Measurements from ENCODE around the gene KCNH6. TPM values are rescaled to one million over a fixed set of nuclear protein-coding genes. Genes with fewer than 3 reads are reported as not detected.

KCNH6 gene
- total RNA-seq, 1 donor from 2014 or later: not detected

DNA sequence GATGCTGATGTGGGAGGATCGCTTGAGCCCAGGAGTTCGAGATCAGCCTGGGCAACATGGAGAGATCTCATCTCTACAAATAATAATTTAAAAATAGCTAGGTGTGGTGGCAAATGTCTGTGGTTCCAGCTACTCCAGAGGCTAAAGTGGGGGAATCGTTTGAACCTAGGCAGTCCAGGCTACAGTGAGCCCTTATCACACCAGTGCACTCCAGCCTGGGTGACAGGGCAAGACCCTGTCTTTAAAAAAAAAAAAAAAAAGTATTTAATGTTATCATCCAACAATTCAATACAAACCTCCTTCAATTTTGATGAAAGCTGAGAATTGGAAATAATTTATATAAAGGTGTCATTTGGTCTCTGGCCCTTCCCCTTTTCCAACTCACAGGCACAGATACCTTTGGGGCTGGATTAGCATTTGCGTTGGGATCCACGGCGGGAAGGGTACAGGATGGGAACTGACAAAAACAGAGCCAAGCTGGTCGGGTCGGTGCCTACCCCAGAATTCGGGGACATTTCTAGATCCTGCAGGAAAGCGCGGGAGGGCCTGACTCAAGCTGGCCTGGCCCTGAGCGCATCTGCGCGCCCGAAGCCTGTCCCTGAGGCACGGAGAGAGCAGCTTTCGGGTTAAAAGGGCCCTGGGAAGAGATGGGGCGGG lies 26.3 kb downstream of the KCNH6 start:
- peak overlapping the region; percentile 97 for H3K27ac Mint-ChIP-seq (ENCODE audit: unreplicated experiment)
- no peaks in the 10 kb centered on the region for H3K27me3 Mint-ChIP-seq (ENCODE audit: unreplicated experiment)
- TF ChIP-seq, protein P1, sequence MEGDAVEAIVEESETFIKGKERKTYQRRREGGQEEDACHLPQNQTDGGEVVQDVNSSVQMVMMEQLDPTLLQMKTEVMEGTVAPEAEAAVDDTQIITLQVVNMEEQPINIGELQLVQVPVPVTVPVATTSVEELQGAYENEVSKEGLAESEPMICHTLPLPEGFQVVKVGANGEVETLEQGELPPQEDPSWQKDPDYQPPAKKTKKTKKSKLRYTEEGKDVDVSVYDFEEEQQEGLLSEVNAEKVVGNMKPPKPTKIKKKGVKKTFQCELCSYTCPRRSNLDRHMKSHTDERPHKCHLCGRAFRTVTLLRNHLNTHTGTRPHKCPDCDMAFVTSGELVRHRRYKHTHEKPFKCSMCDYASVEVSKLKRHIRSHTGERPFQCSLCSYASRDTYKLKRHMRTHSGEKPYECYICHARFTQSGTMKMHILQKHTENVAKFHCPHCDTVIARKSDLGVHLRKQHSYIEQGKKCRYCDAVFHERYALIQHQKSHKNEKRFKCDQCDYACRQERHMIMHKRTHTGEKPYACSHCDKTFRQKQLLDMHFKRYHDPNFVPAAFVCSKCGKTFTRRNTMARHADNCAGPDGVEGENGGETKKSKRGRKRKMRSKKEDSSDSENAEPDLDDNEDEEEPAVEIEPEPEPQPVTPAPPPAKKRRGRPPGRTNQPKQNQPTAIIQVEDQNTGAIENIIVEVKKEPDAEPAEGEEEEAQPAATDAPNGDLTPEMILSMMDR (IDR thresholded peaks at IDR 0.05): no peak
- peak overlapping the region; percentile 95 for H3K4me3 Mint-ChIP-seq (ENCODE audit: unreplicated experiment)
- H3K36me3 Mint-ChIP-seq (ENCODE audit: unreplicated experiment): no peaks in the 10 kb centered on the region
- no peak for DNase-seq (ENCODE audit: extremely low spot score, unreplicated experiment)
- no peaks in the 10 kb centered on the region for H3K9me3 Mint-ChIP-seq (ENCODE audit: unreplicated experiment)
- peaks cover 27% of the 10 kb centered on the region for H3K4me1 Mint-ChIP-seq (ENCODE audit: unreplicated experiment)

DNA sequence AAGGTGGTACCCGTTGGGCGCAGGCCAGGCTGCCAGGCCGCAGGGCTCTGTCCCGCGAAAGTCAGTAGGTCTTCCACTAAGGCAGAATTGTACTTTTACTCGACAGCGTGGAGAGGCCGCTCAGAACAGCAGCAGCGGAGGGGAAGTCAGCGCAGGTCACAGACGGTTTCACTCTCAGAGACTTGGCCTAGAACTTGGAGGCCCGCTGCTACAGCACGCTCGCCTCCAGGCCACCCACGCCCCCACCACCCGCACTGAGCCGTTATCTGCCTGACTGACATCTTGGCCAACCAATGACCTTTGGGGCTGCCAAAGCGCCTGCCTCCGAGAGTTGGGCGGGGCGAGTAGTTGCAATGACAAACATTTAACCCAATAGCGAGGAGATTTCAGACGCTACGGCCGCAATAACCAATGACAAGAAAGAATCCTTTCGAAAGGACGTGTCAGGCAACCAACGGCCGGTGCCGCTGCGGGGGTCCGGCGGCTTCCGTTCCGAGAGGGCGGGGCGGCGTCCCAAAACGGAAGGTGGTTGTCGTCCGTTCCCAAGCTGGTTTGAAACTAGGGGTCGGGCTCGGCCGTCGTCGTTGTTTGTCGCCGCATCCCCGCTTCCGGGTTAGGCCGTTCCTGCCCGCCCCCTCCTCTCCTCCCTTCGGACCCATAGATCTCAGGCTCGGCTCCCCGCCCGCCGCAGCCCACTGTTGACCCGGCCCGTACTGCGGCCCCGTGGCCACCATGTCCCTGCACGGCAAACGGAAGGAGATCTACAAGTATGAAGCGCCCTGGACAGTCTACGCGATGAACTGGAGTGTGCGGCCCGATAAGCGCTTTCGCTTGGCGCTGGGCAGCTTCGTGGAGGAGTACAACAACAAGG lies 27.0 kb downstream of the KCNH6 start, which contains the start of gene DCAF7:
DCAF7 (plus strand) TSS at position 532 of the 871 bp plus-strand sequence; CDS start at position 733, 201 bp downstream.
- peak within 1 kb of the TSS; percentile 95 for H3K4me3 Mint-ChIP-seq (ENCODE audit: unreplicated experiment)
- H3K36me3 Mint-ChIP-seq (ENCODE audit: unreplicated experiment): peaks cover 3% of the 10 kb centered on the region
- TF ChIP-seq, protein P1 (IDR thresholded peaks at IDR 0.05): no peak
- H3K27ac Mint-ChIP-seq (ENCODE audit: unreplicated experiment): peak within 1 kb of the TSS; percentile 97
- H3K9me3 Mint-ChIP-seq (ENCODE audit: unreplicated experiment): no peaks in the 10 kb centered on the region
- H3K27me3 Mint-ChIP-seq (ENCODE audit: unreplicated experiment): no peaks in the 10 kb centered on the region
- peaks cover 30% of the 10 kb centered on the region for H3K4me1 Mint-ChIP-seq (ENCODE audit: unreplicated experiment)
- DNase-seq (ENCODE audit: extremely low spot score, unreplicated experiment): peak; percentile 99

DNA sequence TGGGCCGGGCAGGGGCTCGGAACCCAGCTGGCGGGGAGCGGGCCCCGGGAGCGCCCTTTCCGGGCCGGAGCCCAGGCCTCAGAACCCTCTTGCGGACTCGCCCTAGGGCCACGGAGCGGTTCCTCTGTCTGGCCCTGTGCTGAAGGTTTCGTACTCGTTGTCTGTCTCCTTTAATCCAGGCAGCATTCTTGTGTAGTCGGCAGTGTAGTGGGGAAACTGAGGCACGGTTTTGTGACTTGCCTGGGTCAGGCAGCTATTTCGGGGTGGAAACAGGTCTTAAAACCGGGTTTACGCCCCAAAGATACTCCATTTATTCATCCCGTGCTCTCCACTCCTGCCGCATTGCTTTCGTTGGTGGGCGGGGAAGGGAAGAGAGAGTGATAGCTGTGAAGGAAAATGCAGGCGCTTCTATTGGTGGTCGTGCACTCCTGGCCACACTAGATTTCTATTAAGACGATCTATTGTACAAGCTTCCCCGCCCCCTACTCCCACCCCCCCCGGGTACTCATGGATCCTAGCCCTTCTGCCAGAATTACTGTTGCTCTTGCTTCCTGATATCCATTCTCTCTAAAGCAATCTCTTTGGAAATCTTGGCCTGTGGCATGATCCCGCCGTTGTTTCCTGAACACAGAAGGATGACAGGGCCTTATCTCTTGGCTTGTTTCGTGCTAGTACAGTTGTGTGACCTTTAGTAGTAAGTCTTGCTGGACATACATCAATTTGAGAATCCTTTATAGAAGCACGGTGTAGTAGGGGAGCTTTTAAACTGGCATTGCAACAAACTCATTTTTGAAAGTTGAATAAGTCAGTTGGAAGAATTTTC lies 27.9 kb downstream of the KCNH6 start:
- Mint-ChIP-seq H3K27ac (ENCODE audit: unreplicated experiment) (peak overlapping the region; percentile 97), H3K4me1 (ENCODE audit: unreplicated experiment) (peaks cover 37% of the 10 kb centered on the region), H3K27me3 (ENCODE audit: unreplicated experiment) (no peaks in the 10 kb centered on the region), H3K36me3 (ENCODE audit: unreplicated experiment) (peaks cover 5% of the 10 kb centered on the region), H3K4me3 (ENCODE audit: unreplicated experiment) (peak overlapping the region; percentile 95), H3K9me3 (ENCODE audit: unreplicated experiment) (no peaks in the 10 kb centered on the region)
- DNase-seq (ENCODE audit: extremely low spot score, unreplicated experiment): no peak
- TF ChIP-seq, protein P1 (IDR thresholded peaks at IDR 0.05): no peak

DNA sequence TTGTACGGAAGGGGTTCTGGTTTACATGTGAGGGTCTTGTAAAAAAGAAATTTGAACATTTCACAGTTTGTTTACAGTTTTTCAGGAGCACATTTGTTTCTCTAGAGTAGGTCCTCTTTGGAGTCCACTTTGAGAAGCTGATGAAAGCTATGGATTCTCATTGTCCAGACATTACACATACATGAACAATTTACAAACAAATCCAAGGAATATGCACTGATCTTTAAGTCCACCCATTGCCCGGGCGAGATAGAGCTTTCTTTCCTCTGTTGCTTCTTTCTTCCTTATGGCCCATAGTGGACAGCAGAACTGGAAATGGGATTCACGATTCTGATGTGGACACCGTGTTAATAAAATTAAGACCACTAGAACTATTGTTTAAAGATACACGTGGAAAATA lies 29.1 kb downstream of the KCNH6 start:
- Mint-ChIP-seq H3K27me3 (ENCODE audit: unreplicated experiment) (no peaks in the 10 kb centered on the region), H3K9me3 (ENCODE audit: unreplicated experiment) (peaks cover 4% of the 10 kb centered on the region), H3K4me3 (ENCODE audit: unreplicated experiment) (peak overlapping the region; percentile 95), H3K36me3 (ENCODE audit: unreplicated experiment) (peaks cover 10% of the 10 kb centered on the region), H3K4me1 (ENCODE audit: unreplicated experiment) (peaks cover 37% of the 10 kb centered on the region), H3K27ac (ENCODE audit: unreplicated experiment) (peak overlapping the region; percentile 97)
- TF ChIP-seq, protein P1 (IDR thresholded peaks at IDR 0.05): no peak
- DNase-seq (ENCODE audit: extremely low spot score, unreplicated experiment): no peak

Data from osteocyte (in vitro differentiated cells).